ENCODE results near the gene IQSEC1. TPM values are rescaled to one million over a fixed set of nuclear protein-coding genes. Genes with fewer than 3 reads are reported as not detected.

The IQSEC1 gene
- polyA plus RNA-seq, 1 donor (not counting 4 experiments of a cell fraction or from before 2014, with no cell fraction given): 2.8 TPM

GRCh38 chr3:13108861-13109260 lies 35.6 kb upstream of the IQSEC1 start:
- H3K4me2 ChIP-seq (ENCODE audit: control insufficient read depth, extremely low read depth, insufficient read depth, low read depth, low read length): no peak overlapping the region
- H3K4me1 ChIP-seq (ENCODE audit: control insufficient read depth, extremely low read depth, insufficient read depth, low read length): no peaks in the 10 kb centered on the region
- no peaks in the 10 kb centered on the region for H3K36me3 ChIP-seq (ENCODE audit: control insufficient read depth in 2 of 2, extremely low read depth in 1 of 2, insufficient read depth in 2 of 2, low read length in 2 of 2)
- H3K9ac ChIP-seq (ENCODE audit: control insufficient read depth, extremely low read depth, insufficient read depth, low read length): no peak overlapping the region
- H2AFZ ChIP-seq (ENCODE audit: control insufficient read depth, low read length): no peak overlapping the region
- no peak for TF ChIP-seq CTCF (optimal IDR thresholded peaks at IDR 0.05 in 1 of 3, IDR thresholded peaks at IDR 0.05 in 1 of 3, conservative IDR thresholded peaks at IDR 0.05 in 1 of 3; ENCODE audit: extremely low read depth in 1 of 3, insufficient read depth in 2 of 3, low read length in 3 of 3)
- TF ChIP-seq EZH2 (IDR thresholded peaks at IDR 0.05; ENCODE audit: low read length): no peak
- H3K27ac ChIP-seq (ENCODE audit: control insufficient read depth, insufficient read depth, low read length): no peak overlapping the region
- dilution Hi-C loops (cut with MboI; ENCODE audit: extremely low pct_ligation_motif_present, low sequenced_read_pairs): no loop called here
- no peaks in the 10 kb centered on the region for H3K9me1 ChIP-seq (ENCODE audit: control insufficient read depth, extremely low read depth, insufficient read depth, low read length)
- no peaks in the 10 kb centered on the region for H3K9me3 ChIP-seq (ENCODE audit: control insufficient read depth, low read depth, low read length)
- no peak for DNase-seq (ENCODE audit: low read depth, low spot score)
- FAIRE-seq: no peak
- H3K27me3 ChIP-seq (ENCODE audit: control insufficient read depth, extremely low read depth, insufficient read depth, low read length): peaks cover 5% of the 10 kb centered on the region
- H4K20me1 ChIP-seq (ENCODE audit: control insufficient read depth, extremely low read depth, insufficient read depth, low read length): no peaks in the 10 kb centered on the region
- no peak overlapping the region for H3K4me3 ChIP-seq (ENCODE audit: control insufficient read depth in 2 of 3, extremely low read depth in 1 of 3, insufficient read depth in 2 of 3, low read depth in 1 of 3, low read length in 3 of 3)
- no peaks in the 10 kb centered on the region for H3K79me2 ChIP-seq (ENCODE audit: control insufficient read depth, insufficient read depth, low read length)

DNA sequence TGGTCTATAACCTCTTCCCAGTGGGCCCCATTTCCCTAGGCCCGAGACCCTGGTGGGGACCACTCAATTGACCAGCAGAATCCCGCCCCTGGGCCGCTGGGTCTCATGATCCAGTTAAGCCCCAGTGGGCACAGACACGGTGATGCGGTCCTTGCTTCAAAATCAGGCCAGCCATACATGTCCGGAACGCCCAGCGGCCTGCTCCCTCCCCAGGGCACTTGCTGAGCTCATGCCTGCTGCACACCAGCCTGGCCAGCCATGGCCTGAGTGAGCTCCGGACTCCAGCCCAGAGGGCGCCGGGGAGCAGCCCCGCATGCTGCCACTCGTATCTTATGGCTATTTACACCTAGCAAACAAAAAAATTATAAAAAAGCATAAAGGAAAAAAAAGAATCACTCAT lies 34.4 kb upstream of the IQSEC1 start:
- Histone ChIP-seq H3K9ac (ENCODE audit: control insufficient read depth, extremely low read depth, insufficient read depth, low read length) (no peak overlapping the region), H3K4me1 (ENCODE audit: control insufficient read depth, extremely low read depth, insufficient read depth, low read length) (no peaks in the 10 kb centered on the region), H3K27ac (ENCODE audit: control insufficient read depth, insufficient read depth, low read length) (no peak overlapping the region), H2AFZ (ENCODE audit: control insufficient read depth, low read length) (no peak overlapping the region), H3K27me3 (ENCODE audit: control insufficient read depth, extremely low read depth, insufficient read depth, low read length) (peaks cover 5% of the 10 kb centered on the region), H3K36me3 (ENCODE audit: control insufficient read depth in 2 of 2, extremely low read depth in 1 of 2, insufficient read depth in 2 of 2, low read length in 2 of 2) (no peaks in the 10 kb centered on the region), H3K79me2 (ENCODE audit: control insufficient read depth, insufficient read depth, low read length) (no peaks in the 10 kb centered on the region), H3K4me2 (ENCODE audit: control insufficient read depth, extremely low read depth, insufficient read depth, low read depth, low read length) (no peak overlapping the region), H4K20me1 (ENCODE audit: control insufficient read depth, extremely low read depth, insufficient read depth, low read length) (no peaks in the 10 kb centered on the region), H3K9me3 (ENCODE audit: control insufficient read depth, low read depth, low read length) (no peaks in the 10 kb centered on the region), H3K4me3 (ENCODE audit: control insufficient read depth in 2 of 3, extremely low read depth in 1 of 3, insufficient read depth in 2 of 3, low read depth in 1 of 3, low read length in 3 of 3) (no peak overlapping the region), H3K9me1 (ENCODE audit: control insufficient read depth, extremely low read depth, insufficient read depth, low read length) (no peaks in the 10 kb centered on the region)
- dilution Hi-C loops (cut with MboI; ENCODE audit: extremely low pct_ligation_motif_present, low sequenced_read_pairs): no loop called here
- DNase-seq (ENCODE audit: low read depth, low spot score): no peak
- no peak for FAIRE-seq
- TF ChIP-seq EZH2 (IDR thresholded peaks at IDR 0.05; ENCODE audit: low read length) (no peak), CTCF (optimal IDR thresholded peaks at IDR 0.05 in 1 of 3, IDR thresholded peaks at IDR 0.05 in 1 of 3, conservative IDR thresholded peaks at IDR 0.05 in 1 of 3; ENCODE audit: extremely low read depth in 1 of 3, insufficient read depth in 2 of 3, low read length in 3 of 3) (no peak)
